Stimulated activated naive CD4-positive, alpha-beta T cell (primary cell): Measurements from ENCODE around the gene CEBPA.

Experiments used
- DNase-seq, 6 experiments: peaks; one replicate each; lab custom pipeline; 2025; lab: John Stamatoyannopoulos, UW

Gene CEBPA

DNA sequence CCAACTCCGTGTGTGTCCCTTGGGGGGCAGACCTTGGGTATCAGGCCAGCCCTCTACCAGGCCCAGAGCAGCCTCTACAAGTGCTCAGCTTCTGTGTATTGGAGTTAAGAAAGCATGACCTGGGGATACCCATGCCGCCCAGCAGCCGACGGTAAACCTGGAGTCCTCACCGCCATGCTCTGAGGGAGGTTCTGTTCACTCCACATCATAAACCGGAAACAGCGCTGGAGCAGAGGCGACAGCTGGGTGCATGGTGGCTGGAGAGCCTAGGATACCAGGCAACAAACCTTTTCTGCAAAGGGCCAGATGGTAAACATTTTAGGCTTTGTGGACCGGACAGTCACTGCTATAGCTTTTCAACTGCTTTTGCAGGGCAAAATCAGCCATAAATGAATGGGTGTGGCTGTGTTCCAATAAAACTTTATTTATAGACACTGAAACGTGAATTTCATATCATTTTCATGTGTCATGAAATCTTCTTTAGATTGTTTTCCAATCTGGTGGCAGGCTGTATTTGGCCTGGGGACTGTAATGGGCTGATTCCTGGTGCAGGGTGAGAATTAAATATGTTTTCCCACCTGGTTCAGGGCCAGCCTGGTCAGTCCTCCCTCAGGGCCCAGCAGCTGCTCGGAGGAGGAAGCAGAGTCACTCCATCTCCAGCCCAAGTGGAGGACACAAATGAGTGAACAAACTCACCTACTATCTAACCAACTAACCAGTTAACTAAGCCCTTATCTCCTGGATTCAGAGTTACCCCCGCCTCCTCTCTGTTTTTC is 30.9 kb downstream of the CEBPA start:
- DNase-seq, result no peak

DNA sequence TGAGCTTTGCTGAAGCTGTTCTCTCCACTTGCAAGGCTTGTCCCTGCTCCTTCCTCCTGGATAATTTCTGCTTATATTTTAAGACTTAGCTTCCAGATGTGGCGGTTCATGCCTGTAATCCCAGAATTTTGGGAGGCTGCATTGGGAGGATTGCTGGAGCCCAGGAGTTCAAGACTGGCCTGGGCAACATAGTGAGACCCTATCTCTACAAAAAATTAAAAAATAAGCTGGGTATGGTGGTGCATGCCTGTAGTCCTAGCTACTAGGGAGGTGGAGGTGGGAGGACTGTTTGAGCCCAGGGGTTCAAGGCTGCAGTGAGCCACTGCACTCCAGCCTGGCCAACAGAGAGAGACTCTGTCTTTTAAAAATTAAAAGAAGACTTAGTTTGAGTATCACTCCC is 31.6 kb downstream of the CEBPA start:
- no peak for DNase-seq

DNA sequence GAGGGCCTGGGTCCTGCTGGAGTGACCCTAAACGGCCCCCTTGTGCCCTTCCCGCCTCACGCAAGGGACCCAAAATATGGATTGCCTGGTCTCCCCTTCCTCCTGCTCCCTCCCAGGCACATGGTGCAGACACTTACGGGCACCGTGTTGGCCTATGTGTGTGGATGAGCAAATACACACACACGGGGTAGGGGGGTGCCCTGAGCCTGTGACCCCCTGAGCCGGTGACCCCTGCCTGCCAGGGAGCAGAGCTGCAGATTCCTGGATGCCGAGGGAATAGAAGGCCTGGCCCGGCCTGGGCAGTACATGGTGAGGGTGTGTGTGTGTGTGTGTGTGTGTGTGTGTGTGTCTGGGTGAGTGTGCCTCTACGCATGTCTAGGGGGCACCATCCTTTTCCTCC is 33.3 kb downstream of the CEBPA start:
- no peak for DNase-seq

DNA sequence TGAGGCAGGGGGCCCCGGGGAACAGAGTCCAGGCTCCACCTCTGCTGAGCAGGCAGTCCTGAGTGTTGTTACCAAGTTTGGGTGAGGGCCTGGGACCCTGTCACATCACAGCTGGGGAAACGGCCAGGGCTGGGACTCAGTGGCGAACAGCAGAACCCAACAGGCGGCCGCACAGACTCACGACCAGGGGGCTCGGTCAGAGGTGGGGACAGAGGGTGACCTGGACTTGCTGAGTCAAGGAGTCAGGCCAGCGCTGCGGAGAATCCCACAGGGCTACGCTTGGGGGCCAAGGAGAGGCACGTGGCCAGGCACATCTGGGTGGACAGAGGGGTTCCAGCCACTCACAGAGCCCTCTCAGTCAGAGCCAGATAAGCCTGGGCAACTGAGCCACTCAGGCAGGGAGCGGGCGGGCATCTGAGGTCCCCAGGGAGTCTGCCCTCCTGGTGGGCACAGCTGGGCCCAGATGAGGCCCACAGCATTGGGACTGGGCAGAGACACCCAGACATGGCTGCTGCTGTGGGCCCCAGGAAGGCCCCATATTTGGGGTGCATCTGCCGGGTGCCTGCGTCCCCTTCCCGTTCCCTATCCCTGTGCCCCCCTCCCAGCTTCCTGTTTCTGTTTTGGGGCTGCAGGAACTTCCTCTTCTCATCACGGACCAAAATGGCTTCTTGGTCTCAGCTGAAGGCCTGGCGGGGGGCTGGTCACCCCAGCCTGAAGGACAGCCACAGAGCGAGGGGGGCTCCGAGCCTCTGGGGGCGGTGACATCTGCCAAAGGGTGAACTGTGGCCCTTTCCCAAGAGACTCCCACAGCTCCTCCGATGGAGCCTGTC is 34.0 kb downstream of the CEBPA start:
- no peak for DNase-seq

DNA sequence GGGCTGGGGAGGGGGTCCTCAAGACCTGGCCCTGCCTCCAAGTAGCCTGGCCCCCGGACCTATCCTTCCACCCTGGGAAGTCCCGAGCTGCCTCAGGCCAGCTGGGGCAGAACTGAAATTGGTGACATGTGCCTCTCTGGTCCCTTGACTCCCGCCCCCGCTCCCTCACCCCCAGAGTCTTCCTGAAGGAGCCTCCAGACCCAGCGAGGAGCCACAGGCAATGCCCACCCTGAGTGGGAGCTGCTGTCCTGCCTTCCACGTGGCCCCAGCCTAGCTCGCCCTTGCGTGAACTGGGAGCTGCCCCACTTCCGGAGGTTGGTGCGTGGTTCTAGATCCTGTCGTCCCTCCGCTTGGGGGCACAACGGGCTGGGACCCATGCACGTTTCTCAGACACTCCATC is 34.6 kb downstream of the CEBPA start:
- no peak for DNase-seq

DNA sequence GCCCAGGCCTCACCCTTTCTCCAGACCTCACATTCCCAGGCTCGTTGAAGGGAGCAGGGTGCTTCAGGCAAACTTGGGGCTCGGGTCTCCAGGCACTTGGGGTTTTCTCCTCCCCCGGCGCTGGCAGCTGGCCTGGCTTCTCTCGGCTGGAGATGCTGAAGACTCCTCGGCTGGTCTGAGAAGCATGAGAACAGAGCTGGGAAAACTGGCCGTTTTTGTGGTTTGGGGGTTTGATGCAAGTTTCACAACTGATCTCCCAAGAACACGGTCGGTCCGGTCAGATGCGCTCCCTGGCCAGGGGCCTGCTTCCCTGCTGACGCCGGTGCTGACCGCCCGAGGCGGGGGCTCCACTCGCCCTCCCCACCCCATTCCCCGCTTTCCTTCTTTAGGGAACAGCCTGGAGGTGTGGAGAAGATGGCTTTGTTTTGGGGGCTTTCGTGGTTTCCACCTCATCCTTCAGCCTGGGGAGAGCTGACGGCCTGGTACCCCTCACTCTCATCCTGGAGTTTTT is 35.3 kb downstream of the CEBPA start:
- no peak for DNase-seq

DNA sequence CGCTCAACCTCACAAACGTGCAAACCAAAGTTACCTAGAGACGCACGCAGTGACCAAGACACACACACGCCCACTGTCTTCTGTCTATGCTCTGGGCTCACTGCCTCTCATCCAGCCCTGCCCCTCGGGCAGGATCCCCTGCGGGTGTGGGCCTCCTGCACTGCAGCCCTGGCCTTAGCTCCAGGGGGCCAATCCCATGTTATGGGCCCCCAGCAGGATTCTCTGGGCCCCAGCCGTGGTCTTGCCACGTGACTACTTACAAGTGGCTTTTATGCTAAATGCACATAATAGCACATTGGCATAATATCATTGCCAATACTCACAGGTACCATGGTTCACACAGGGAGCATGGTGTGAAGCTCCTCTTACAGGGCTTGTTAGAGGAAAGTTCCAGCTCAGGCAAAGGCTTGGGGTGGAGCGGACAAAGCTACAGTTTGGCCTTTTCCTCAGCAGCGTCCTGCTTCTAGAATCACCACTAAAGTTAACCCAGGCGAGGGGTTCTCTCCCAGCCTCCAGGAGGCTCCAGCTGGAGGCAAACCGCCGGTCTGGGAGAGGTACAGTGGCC is 37.4 kb downstream of the CEBPA start:
- no peak for DNase-seq

DNA sequence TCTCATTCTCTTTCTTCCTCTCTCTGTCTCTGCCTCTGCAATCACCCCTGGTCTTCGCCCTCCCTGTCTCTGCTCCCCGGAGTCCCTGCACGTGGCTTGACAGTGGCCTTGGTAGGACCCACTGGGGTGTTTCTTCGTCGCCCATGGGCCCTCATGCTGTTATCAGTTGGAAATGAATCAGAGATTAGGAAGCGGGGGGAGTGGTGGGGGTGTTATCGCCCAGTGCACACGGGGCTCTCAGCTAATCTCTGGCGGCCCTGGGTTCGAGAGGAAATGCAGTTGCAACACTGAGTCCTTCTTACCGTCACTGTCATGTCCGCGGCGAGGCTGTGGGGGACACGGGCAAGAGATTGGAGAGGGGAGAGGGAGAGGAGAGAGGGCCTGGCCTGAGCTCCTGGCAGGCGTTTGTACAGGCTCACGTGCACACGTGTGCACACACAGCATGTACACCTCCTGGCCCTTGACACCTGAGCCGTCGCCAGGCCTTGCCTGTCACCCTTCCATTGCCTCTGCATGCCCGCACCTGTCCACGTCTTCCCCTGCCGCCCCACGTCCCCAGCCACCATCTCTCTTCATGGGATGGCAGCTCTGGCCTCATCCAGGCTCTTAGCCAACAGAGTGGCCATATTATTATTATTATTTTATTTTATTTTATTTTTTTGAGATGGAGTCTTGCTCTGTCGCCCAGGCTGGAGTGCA is 38.9 kb downstream of the CEBPA start:
- no peak for DNase-seq

DNA sequence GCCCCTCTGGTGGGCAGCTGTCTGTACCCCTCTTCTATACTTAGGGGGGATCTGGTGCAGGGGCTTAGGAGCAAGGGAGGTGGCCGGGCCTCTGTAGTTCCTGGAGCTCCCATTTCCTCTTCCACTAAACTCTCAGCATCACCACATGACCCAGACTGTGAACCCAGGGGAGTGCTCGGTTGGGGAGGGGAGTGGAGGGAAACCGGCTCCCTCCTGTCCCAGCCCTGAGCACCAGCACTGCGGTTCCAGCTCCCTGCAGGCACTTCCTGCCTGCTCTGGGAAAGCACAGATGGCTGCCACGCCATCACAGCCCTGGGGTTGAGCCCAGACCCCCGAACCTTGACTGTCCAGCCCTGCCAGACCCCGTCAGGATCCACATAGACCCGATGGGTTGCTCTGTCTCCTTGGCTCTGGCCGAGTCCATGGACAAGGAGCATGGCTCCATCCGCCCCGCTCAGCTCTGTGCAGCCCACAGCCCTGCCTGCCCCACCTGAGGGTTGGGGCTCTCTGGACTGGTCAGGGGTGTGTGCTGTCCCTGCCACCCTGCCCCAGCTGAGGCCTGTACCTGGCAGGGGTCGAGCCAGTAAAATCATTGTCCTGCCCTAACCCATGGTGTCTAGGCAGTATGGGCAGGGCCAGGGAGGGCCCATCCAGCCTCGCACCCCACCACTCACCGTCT is 40.7 kb downstream of the CEBPA start:
- DNase-seq, result no peak

DNA sequence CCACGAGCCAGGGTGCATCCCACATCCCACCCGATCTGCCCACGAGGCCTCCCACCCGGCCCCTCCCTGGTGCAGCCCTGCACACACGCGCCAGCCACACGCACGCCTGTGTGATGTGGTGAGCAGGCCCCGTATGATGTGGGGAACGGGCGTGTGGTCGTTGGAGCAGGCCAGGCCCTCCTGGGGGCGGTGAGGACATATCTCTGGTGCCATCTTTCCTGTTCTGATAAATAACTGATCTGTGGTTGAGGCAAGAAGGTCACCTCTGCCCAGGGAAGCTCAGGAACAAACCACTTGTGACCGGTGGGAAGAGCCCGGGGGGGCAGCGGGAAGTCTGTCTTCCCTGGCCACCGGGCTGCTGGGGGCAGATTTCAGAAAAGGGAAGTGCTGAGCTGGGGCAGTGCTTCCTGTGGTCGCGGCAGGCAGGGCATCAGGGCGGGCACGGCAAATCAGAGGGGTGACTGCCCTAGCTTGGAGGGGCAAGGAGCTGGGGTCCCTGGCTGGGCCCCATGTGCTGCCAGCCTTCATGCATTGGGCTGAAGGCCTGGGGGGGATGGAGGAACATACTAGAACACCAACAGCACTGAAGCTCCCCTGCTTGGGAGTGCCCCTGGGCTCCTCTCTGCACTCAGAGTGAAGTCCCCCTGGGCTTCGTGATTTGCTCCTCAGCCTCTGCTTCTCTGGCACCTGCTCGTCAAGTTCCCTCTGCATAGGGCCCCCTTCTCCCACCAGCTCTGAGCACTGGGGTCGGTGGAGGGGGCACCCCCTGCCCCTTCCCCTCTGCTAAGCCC is 41.5 kb downstream of the CEBPA start:
- no peak for DNase-seq

DNA sequence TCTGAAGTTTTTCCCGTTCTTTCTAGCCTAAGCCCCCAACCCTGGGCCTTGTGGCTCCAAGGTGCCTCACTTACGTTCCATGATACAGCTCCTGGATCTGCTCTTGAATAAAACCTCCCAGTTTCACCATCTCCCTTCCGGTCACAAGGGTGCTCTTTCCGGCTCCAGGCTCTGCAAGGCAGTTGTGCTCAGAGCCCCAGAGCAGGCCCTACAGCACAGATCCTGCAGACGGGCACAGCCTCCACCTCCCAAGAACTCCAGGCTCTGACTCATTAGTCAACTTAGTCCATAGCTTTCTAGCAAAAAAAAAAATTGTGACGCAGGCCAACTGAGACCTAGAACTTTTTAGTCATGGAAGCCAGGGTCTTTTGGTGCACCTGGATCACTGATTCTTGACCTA is 42.8 kb downstream of the CEBPA start:
- no peak for DNase-seq

DNA sequence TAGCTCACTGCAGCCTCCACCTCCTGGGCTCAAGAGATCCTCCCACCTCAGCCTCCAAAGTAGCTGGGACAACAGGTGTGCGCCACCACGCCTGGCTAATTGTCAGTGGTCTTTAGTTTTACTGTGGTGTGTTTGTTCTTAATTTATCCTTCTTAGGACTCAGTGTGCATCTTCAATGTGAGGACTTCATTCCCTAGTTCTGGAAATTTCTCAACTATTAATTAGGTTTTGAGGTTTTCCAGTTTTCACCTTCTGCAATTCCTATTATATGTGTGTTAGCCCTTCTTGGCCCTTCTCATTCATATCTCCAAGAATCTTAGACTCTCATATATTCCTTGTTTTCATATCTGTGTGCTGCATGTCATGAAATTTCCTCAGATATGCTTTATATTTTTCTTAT is 44.5 kb downstream of the CEBPA start:
- no peak for DNase-seq

DNA sequence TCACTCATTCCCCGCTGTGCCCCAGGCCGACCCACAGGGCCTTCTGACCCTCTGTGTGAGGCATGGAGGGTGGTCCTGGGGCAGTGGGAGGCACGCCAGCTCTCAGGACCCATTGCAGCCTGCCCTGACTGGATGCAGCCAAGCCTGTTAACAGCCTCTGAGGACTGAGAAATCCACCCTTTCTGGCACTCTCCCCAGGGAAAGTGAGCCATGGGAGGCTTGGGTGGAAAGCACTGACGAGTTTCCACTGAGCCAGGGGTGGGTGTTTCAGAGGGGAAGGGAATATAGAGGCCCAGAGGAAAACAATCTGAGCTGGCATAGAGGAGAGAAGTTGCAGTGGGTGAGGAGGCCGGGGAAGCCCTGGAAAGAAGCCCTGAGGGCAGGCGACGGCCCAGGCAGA is 46.1 kb downstream of the CEBPA start:
- DNase-seq, result no peak

DNA sequence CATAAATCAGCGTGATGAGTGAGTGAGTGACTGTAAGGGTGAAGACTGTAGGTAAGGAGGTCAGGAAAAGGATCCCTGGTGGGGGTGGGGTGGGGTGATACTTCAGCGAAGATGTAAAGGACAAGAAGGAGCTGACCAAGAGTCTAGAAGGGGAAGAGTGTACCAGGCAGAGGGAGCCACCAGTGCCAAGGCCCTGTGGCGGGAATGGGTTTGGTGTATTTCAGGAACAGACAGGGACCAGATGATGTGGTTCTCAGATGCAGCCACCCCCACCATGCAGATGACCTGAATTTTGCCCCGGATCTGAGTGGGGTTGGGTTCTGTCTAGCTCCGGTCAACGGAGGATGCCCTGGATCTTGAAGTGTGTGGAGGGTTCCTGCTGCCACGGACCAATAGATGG is 46.6 kb downstream of the CEBPA start:
- DNase-seq, result no peak

DNA sequence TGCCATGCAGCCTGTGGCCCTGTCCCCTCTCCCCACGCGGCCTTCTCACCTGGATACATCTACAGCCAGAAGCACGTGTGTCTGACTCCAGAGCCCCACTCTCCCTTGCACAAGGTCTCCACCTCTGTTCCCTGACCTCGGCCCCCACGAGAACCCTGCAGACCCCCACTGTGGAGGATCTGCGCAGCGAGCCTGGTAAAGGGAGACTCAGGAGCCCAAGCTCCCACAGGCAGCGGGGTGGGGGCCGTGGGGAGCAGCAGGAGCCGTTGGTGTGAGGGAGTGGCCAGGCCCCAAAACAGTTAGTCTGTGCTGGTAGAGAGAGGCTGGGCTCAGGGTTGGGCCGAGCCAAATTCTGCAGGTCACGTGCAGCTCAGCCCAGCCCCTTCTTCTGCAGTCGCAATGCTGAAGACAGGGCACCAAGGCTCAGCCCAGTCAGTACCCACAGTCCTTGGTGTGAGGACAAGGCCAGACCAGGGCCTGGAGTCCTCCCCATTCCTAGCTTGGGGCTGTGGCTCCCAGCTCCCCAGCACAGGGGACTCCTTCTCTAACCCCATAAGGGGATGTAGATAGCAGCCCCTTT is 48.0 kb downstream of the CEBPA start:
- DNase-seq, result no peak

DNA sequence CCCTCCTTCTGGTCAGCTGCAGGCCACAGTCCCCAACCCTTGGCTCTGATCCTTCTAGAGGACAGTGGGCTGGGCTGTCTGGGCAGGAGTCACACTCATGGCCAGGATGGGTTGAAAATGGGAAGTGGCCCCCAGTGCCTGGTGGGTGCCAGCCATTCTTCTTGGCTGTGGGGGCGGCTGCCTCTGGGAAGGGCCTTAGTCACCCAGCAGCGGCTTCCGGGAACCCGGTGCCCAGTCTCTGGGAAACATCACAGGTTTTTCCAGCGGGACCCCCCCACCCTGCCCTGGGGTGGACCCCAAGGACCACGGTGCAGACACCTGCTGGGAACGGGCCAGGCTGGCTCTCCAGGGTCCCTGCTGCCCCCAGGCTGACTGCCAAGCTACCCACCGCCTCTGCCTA is 49.4 kb downstream of the CEBPA start:
- DNase-seq, result no peak

DNA sequence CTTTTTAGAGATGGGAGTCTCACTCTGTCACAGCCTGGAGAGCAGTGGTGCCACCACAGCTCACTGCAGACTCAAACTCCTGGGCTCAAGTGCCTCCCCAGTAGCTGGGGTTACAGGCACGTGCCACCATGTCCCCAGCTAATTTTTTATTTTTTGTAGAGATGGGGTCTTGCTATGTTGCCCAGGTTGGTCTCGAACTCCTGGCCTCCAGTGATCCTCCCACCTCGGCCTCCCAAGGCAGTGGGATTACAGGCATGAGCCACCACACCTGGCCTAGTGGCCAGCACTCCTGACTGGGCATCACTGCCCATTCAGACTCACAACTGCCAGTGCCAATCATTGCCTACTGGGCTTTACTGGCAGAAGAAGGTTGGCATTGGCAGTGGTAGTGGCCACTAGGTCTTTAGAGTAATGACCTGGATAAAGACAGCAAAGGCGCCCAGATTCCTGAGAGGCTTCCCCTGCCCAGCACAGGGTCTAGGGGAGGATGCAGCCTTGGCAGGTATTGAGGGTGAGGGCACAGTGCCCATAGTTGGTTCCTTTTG is 49.8 kb downstream of the CEBPA start:
- no peak for DNase-seq

DNA sequence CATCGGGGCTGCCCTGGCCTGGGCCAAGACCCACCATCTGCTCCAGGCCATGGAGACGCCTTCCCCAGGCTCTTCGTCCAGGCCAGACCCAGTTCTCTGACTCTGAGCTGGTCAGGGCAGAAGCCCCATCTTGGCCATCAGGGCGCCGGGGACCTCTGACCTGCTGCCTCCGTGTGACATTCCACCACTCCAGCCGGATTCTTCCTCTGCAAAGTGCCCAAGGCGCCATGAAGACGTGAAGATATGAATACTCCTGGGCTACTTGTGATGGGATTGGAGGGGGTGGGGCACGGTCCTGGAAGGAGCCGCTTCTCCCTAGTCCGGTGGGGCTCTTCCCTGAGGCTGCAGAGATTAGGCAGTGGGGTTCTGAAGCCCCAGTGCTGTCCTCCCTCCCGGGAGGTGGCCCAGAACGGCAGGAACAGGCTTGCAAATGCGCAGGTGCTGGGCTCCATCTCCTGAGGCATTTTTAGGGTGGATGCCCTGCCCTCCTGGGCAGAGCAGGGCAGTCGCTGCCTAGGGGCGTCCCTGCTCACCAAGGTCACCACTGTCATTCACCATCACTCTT is 50.7 kb downstream of the CEBPA start:
- DNase-seq, result no peak

DNA sequence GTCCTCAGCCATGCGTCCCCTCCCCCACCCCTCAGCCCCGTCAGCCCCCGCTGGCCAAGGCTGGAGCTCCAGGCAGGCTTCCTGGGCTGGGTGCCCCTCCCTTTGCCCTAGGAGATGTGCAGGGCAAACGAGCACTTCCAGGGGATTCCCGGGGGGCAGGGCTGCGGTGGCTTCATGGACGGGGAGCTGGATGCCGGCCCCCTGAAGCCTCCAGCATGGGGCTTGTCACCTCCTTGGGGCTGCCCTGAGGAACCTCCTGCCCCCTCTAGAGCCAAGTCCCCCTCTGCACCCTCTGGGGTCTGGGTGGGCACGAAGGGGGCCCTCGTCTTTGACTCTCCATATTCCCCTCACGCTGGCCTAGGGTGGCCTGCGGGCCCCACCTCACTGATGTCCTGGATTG is 51.3 kb downstream of the CEBPA start:
- DNase-seq, result no peak

DNA sequence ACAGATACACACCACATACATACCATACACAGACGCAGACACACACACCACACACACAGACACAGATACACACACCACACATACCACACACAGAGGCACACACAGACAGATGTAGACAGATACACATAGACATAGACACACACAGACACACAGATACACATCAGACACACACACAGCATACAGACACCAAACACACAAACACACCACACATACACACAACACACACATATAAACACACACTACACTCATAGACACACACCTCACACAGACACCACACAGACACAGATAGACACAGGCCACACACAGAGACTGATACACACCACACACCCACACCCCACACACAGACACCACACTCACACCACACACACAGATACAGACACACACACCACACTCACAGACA is 51.8 kb downstream of the CEBPA start:
- no peak for DNase-seq
